ENCODE measurements around the gene DOK7.

GRCh38 chr4:3498901-3499510, 35.9 kb downstream of the DOK7 start:
- TF ChIP-seq CTCF (IDR thresholded peaks at IDR 0.05) (no peak), POLR2A (IDR thresholded peaks at IDR 0.05) (no peak)

Measured in testis (tissue), 2 donors.